Retinal pigment epithelial cell (primary cell): Measurements from ENCODE around the gene MORN2.

Source experiments
- DNase-seq: peaks from one replicate; pipeline ENCODE4 v3.0.0-alpha.2; 2010; ENCODE audit warnings: low read depth
- H3K4me3 ChIP-seq: 2 replicates; pipeline ENCODE4 v1.5.1; 2011; ENCODE audit warnings: mild to moderate bottlenecking, low read length, control low read depth, moderate library complexity
- CTCF ChIP-seq: conservative IDR thresholded peaks from 2 replicates; pipeline ENCODE4 v1.5.1; 2011; ENCODE audit warnings: low read depth, low read length, control low read depth, inconsistent platforms

The MORN2 gene

GRCh38 chr2:38836791-38837190, 39.0 kb upstream of the MORN2 start:
- H3K4me3 ChIP-seq: no peak overlapping the region
- no peak for DNase-seq
- no peak for TF ChIP-seq CTCF

- no peak for DNase-seq
- no peak for TF ChIP-seq CTCF
- H3K4me3 ChIP-seq: no peak overlapping the region
Observed at GRCh38 chr2:38850045-38850444, 25.7 kb upstream of the MORN2 start.

- no peak for TF ChIP-seq CTCF
- no peak for DNase-seq
- no peak overlapping the region for H3K4me3 ChIP-seq
Observed at GRCh38 chr2:38856165-38856564, 19.6 kb upstream of the MORN2 start.

- no peak for DNase-seq
- H3K4me3 ChIP-seq: no peak overlapping the region
- no peak for TF ChIP-seq CTCF
Observed at GRCh38 chr2:38862476-38862875, 13.3 kb upstream of the MORN2 start.

DNA sequence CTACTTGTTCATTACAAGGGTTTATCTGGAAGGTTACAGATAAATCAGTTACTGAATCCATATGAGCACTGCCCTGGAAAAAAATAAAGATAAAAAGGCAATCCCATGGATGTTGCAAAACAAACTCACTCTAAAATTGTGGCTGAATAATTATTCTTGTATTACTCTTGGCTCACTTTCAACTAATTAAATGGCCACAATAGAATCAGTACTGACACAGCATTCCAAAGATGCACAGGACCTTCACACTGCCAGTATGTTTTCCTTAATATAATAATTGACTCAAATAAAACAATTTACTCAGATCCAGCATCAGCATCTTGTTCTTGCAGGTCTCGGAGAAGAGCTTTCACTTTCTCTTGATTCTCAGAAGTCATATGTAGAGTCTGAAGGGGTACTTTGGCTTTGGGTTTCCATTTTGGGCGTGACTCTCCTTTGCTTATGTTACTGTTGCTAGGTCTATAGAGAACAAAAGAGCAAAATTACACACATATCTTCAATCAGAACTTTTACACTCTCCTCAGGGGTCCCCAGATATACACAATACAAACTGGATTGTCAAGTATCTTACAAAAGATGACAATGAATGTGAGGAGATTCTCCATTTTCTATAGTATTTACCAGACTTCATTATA, 12.6 kb upstream of the MORN2 start:
- no peak for TF ChIP-seq CTCF
- DNase-seq: no peak

DNA sequence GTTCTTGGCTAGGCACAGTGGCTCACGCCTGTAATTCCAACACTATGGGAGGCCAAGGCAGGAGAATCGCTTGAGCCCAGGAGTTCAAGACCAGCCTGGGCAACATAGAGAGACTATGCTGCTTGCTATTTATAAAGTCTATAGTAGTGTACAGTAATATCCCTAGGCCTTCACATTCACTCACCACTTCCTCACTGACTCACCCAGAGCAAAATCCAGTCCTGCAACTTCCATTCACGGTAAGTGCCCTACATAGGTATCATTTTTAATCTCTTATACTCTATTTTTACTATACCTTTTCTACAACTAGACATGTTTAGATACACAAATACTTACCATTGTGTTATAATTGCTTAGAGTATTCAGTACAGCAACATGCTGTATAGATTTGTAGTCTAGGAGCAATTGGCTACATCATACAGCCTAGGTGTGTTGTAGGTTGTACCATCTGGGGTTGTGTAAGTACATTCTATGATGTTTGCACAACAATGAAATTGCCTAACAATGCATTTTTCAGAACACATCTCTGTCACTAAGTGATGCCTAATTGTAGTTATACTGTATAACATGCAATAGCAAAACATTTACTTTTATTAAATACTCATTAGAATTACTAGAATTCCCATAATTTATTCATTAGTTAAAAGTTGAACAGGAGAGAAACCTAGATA, 8.9 kb upstream of the MORN2 start:
- no peak for DNase-seq
- no peak overlapping the region for H3K4me3 ChIP-seq
- no peak for TF ChIP-seq CTCF

More for the DNA sequence above, 12.6 kb upstream of the MORN2 start:
- H3K4me3 ChIP-seq: no peak overlapping the region

GRCh38 chr2:38871432-38871831, 4.3 kb upstream of the MORN2 start:
- no peak for TF ChIP-seq CTCF
- no peak overlapping the region for H3K4me3 ChIP-seq

More at GRCh38 chr2:38871432-38871831, 4.3 kb upstream of the MORN2 start:
- DNase-seq: no peak
